ENCODE measurements around the gene NPTX1.

DNA sequence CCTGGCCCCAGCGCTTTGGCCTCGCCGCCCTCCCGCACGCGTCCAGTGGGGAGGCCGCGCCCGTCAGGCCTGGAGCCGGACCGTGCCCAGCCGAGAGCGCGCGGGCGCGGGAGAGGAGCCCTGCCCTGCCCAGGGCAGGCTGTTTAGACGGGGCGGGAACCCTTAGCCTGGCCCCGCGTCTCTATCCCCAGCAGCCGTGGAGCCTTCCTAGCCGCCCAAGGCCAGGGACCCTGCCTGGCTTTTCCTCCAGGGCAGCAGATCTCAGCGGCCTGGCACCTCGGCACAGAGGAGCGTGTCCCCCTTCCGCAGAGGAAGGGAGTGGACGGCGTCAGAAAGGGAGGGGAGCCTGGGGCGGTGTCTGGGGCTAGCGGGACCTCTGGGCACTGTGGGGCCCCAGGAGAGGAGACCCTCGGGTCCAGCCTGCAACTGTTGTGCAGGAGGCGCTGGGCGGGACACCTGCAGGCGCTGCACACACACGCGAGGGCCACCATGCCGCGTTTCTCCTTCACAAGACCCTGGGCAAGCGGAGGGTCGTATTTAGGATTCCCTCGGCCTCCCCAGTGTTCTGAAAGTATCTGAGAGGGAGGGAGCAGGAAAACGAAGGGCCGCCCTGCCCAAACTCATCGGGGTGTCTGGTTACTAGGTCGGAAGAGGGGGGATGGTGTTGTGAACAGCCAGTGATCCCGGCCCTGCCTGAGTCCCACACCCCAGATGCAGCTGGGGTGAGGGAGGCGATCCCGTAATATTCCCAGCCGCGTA lies 2.3 kb upstream of the NPTX1 start:
- no peak for TF ChIP-seq POLR2AphosphoS5 (IDR thresholded peaks at IDR 0.05; ENCODE audit: low read depth)
- TF ChIP-seq, protein P1, sequence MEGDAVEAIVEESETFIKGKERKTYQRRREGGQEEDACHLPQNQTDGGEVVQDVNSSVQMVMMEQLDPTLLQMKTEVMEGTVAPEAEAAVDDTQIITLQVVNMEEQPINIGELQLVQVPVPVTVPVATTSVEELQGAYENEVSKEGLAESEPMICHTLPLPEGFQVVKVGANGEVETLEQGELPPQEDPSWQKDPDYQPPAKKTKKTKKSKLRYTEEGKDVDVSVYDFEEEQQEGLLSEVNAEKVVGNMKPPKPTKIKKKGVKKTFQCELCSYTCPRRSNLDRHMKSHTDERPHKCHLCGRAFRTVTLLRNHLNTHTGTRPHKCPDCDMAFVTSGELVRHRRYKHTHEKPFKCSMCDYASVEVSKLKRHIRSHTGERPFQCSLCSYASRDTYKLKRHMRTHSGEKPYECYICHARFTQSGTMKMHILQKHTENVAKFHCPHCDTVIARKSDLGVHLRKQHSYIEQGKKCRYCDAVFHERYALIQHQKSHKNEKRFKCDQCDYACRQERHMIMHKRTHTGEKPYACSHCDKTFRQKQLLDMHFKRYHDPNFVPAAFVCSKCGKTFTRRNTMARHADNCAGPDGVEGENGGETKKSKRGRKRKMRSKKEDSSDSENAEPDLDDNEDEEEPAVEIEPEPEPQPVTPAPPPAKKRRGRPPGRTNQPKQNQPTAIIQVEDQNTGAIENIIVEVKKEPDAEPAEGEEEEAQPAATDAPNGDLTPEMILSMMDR (IDR thresholded peaks at IDR 0.05; ENCODE audit: insufficient read depth, low read length) = no peak
